C4-2B (cell line): Measurements from ENCODE around the gene TMEM132D.

Source experiments
- CTCF ChIP-seq: fragments of 450-650 bp; conservative IDR thresholded peaks from 2 replicates; pipeline ENCODE4 v1.5.1; 2017; ENCODE audit warnings: mild to moderate bottlenecking
- ZFX ChIP-seq: fragments of 450-650 bp; IDR thresholded peaks from 2 replicates; pipeline ENCODE4 v1.6.1; 2017

GRCh38 chr12:129028844-129029243 is 875.0 kb downstream of the TMEM132D start:
- TF ChIP-seq CTCF (no peak), ZFX (no peak)
